Uterus (tissue), 2 donors: ENCODE results near the gene DNMT3L.

Experiments
- CTCF ChIP-seq, 4 experiments: fragments of 200-600 bp in 2 of 4; fragments of 450-650 bp in 2 of 4; sonication (generic) in 2 of 4; IDR thresholded peaks; one replicate each; pipeline ENCODE4 v1.5.1; 2016 to 2019; ENCODE audit warnings: antibody characterized with exemption in 4 of 4, mild to moderate bottlenecking in 2 of 4, moderate library complexity in 1 of 4
- POLR2A ChIP-seq, 2 donors: fragments of 450-650 bp; IDR thresholded peaks; one replicate each; pipeline ENCODE4 v1.6.1; 2016; ENCODE audit warnings: antibody characterized with exemption in 2 of 2, mild to moderate bottlenecking in 1 of 2, moderate library complexity in 1 of 2

DNA sequence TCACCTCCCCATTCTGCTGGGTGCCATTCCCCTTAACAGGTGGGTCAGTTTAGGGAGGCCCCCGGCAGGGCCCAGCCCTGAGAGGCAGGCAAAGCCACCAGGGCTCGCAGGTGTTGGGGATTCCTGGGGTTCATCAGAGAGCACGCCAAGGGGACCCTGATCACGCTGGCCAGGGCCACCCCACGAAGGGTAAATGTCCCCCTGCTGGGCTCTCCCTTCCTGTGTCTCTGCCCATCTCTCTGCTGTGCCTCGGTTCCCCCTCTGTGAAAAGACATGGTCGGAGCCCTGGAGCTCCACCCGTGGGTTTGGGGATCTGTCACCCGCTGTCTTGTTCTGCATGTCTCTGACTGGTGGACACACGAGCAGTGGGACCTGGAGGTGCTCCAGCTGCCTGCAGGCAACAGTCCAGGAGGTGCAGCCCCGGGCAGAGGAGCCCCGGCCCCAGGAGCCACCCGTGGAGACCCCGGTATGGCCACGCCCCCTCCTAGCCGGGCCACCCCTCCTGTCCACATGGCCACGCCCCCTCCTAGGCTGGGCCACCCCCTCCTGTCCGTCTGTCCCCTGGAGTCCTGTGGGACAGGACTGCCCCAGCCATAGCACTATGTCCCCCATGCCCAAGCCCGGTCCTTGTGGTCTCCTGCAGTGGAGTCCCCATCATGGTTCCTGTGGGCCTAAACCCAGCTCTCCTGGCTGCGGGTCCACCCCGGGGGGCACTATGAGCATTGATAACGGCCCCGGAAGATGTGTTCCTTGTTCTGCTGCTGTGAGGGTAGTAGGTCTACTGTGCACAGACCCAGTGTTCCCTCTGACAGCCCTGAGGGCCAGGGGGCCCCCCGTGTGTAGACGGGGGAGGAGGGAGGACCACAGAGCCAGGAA is 30.5 kb upstream of the DNMT3L start:
- no peak for TF ChIP-seq CTCF (IDR thresholded peaks at IDR 0.05)
- TF ChIP-seq POLR2A (IDR thresholded peaks at IDR 0.05): no peak
